ENCODE results near the gene MYH9.
"Not testable (repeated sequence)": the region's sequence is repeated elsewhere in the genome, so short reads cannot be mapped to it uniquely, and the experiment has no call there.

MYH9 gene

GRCh38 chr22:36387959-36388726 is at the start of gene MYH9:
MYH9 (minus strand) TSS chr22:36387967; CDS start chr22:36349236, 38,731 bp downstream.
- no peaks in the 10 kb centered on the region for H3K9me3 Mint-ChIP-seq
- peaks cover 39% of the 10 kb centered on the region for H3K36me3 Mint-ChIP-seq (ENCODE audit: insufficient read depth)
- ATAC-seq (replicated peaks; ENCODE audit: extremely low read depth, poor library complexity, severe bottlenecking), result peak; percentile 75
- H3K4me1 Mint-ChIP-seq, result peaks cover 44% of the 10 kb centered on the region
- H3K4me3 Mint-ChIP-seq, result peak within 1 kb of the TSS; percentile 96
- peak; percentile 95 to 98 for DNase-seq (ENCODE audit: low spot score in 2 of 2)
- H3K27ac Mint-ChIP-seq (ENCODE audit: low read depth), result peak within 1 kb of the TSS; percentile 92
- H3K27me3 Mint-ChIP-seq, result no peaks in the 10 kb centered on the region

DNA sequence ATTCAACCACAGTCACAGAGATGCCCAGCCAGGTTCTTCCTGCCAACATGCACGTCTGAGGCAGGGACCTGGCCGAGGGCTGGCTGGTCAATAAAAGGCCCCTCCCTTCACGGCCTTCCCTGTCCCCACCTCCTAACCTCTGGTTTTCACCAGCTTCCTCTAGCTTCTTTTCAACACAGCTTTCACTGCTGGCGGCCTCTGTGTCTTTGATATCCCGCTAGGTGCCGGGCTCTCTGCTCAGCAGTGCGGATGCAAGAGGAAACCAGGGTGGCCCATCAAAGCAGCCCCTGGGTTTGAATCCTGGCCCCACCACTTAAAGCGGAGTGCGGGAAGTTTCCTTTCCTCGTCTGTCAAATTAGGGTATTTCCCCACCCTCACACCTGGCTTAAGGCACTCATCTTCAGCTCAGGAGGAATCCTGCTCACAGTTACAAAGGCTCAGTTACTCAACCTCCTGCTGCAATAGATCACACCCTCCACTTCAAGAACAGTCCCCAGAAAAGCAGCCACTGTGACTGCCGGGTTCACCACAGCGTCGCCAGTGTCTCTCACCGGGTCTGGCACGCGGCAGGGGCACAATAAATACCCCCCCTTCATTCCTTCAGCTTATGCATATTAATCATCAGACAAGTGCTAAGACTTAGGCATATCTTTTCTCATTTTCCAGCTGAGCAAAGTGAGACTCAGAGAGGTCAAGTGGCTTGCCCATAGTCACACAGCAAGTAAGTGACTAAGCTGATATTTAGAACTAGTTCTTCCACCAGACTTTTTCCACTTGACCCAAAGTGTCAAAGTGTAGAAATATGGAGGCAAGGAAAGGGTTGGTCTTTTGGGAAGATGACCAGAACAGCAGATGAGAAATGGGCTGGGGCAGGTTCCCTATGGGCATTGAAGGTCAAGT is 48.0 kb upstream of the MYH9 start:
- no peaks in the 10 kb centered on the region for H3K27me3 Mint-ChIP-seq
- ATAC-seq (replicated peaks; ENCODE audit: extremely low read depth, poor library complexity, severe bottlenecking) (peak; percentile 96), DNase-seq (ENCODE audit: low spot score in 2 of 2) (peak; percentile 47 to 83)
- H3K4me3 Mint-ChIP-seq, result peak overlapping the region; percentile 66
- H3K36me3 Mint-ChIP-seq (ENCODE audit: insufficient read depth), result peaks cover 9% of the 10 kb centered on the region
- no peaks in the 10 kb centered on the region for H3K9me3 Mint-ChIP-seq
- H3K27ac Mint-ChIP-seq (ENCODE audit: low read depth), result peak overlapping the region; percentile 95
- peaks cover 12% of the 10 kb centered on the region for H3K4me1 Mint-ChIP-seq

GRCh38 chr22:36433318-36434231 is 45.8 kb upstream of the MYH9 start:
- no peaks in the 10 kb centered on the region for H3K27me3 Mint-ChIP-seq
- H3K4me3 Mint-ChIP-seq, result no peak overlapping the region
- no peak overlapping the region for H3K27ac Mint-ChIP-seq (ENCODE audit: low read depth)
- H3K36me3 Mint-ChIP-seq (ENCODE audit: insufficient read depth), result peaks cover 9% of the 10 kb centered on the region
- peaks cover 12% of the 10 kb centered on the region for H3K4me1 Mint-ChIP-seq
- ATAC-seq (replicated peaks; ENCODE audit: extremely low read depth, poor library complexity, severe bottlenecking) (no peak), DNase-seq (ENCODE audit: low spot score in 2 of 2) (no peak)
- no peaks in the 10 kb centered on the region for H3K9me3 Mint-ChIP-seq

GRCh38 chr22:36432592-36433317 is 45.0 kb upstream of the MYH9 start:
- DNase-seq (ENCODE audit: low spot score in 2 of 2) (no peak), ATAC-seq (replicated peaks; ENCODE audit: extremely low read depth, poor library complexity, severe bottlenecking) (no peak)
- Mint-ChIP-seq H3K36me3 (ENCODE audit: insufficient read depth) (peaks cover 9% of the 10 kb centered on the region), H3K27me3 (no peaks in the 10 kb centered on the region), H3K4me3 (no peak overlapping the region), H3K4me1 (peaks cover 12% of the 10 kb centered on the region), H3K27ac (ENCODE audit: low read depth) (no peak overlapping the region), H3K9me3 (no peaks in the 10 kb centered on the region)

GRCh38 chr22:36431977-36432376 is 44.2 kb upstream of the MYH9 start:
- ATAC-seq (replicated peaks; ENCODE audit: extremely low read depth, poor library complexity, severe bottlenecking) (no peak), DNase-seq (ENCODE audit: low spot score in 2 of 2) (no peak)
- Mint-ChIP-seq H3K36me3 (ENCODE audit: insufficient read depth) (peaks cover 9% of the 10 kb centered on the region), H3K9me3 (no peaks in the 10 kb centered on the region), H3K27me3 (no peaks in the 10 kb centered on the region), H3K4me3 (no peak overlapping the region), H3K27ac (ENCODE audit: low read depth) (no peak overlapping the region), H3K4me1 (peaks cover 12% of the 10 kb centered on the region)

DNA sequence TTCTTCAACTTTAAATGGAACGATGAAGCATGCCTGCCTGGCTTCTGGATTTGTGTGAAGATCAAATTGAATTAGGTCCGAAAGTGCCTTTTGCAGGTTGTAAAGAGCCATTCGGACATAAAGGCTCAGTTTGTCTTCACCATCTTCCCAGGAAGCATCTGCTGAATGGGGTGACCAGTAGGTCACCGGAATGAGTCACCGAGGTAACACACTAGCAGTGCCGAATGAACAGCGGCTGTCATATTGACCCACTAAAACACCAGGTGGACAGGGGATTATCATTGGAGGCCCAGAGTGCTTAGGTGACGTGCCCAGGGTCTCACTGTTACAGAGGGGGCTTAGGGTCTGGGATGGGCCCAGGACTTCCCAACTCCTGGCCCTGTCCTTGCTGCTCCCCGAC is 43.1 kb upstream of the MYH9 start:
- Mint-ChIP-seq H3K4me1 (peaks cover 7% of the 10 kb centered on the region), H3K27ac (ENCODE audit: low read depth) (no peak overlapping the region)
- no peak for DNase-seq (ENCODE audit: low spot score in 2 of 2)

GRCh38 chr22:36427952-36428351 is 40.2 kb upstream of the MYH9 start:
- not testable (repeated sequence) for DNase-seq (ENCODE audit: low spot score in 2 of 2); ATAC-seq (replicated peaks; ENCODE audit: extremely low read depth, poor library complexity, severe bottlenecking); H3K4me3 Mint-ChIP-seq; H3K36me3 Mint-ChIP-seq (ENCODE audit: insufficient read depth); H3K27me3 Mint-ChIP-seq; H3K9me3 Mint-ChIP-seq; H3K4me1 Mint-ChIP-seq; H3K27ac Mint-ChIP-seq (ENCODE audit: low read depth)

More for the DNA sequence above, 43.1 kb upstream of the MYH9 start:
- H3K4me3 Mint-ChIP-seq, result no peak overlapping the region
- ATAC-seq (replicated peaks; ENCODE audit: extremely low read depth, poor library complexity, severe bottlenecking), result no peak
- H3K36me3 Mint-ChIP-seq (ENCODE audit: insufficient read depth), result peaks cover 6% of the 10 kb centered on the region
- no peaks in the 10 kb centered on the region for H3K27me3 Mint-ChIP-seq
- H3K9me3 Mint-ChIP-seq, result no peaks in the 10 kb centered on the region

GRCh38 chr22:36425977-36426523 is 38.3 kb upstream of the MYH9 start:
- no peaks in the 10 kb centered on the region for H3K36me3 Mint-ChIP-seq (ENCODE audit: insufficient read depth)
- DNase-seq (ENCODE audit: low spot score in 2 of 2), result no peak
- peak overlapping the region; percentile 5 for H3K27ac Mint-ChIP-seq (ENCODE audit: low read depth)
- H3K9me3 Mint-ChIP-seq, result no peaks in the 10 kb centered on the region
- no peak for ATAC-seq (replicated peaks; ENCODE audit: extremely low read depth, poor library complexity, severe bottlenecking)
- H3K27me3 Mint-ChIP-seq, result no peaks in the 10 kb centered on the region
- H3K4me1 Mint-ChIP-seq, result peaks cover 5% of the 10 kb centered on the region
- no peak overlapping the region for H3K4me3 Mint-ChIP-seq

GRCh38 chr22:36424901-36425579 is 37.3 kb upstream of the MYH9 start:
- DNase-seq (ENCODE audit: low spot score in 2 of 2), result no peak
- Mint-ChIP-seq H3K4me3 (no peak overlapping the region), H3K4me1 (peaks cover 5% of the 10 kb centered on the region), H3K9me3 (no peaks in the 10 kb centered on the region), H3K27ac (ENCODE audit: low read depth) (peak overlapping the region; percentile 82), H3K36me3 (ENCODE audit: insufficient read depth) (no peaks in the 10 kb centered on the region), H3K27me3 (no peaks in the 10 kb centered on the region)
- no peak for ATAC-seq (replicated peaks; ENCODE audit: extremely low read depth, poor library complexity, severe bottlenecking)

DNA sequence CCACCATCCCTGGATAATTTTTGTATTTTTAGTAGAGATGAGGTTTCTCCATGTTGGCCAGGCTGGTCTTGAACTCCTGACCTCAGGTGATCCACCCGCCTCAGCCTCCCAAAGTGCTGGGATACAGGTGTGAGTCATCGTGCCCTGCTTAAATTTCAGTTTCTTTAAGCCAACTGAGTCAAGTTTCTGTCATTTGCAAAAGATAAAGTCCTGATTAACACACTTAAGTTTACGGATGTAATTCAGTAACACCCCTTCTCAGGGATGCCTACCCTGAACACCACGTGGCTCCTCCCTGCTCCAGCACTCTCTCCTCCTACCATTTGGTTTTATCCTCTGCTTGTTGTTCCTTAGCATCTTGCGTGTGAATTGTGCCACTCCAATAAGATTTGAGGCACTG is 36.7 kb upstream of the MYH9 start:
- H3K4me1 Mint-ChIP-seq; H3K36me3 Mint-ChIP-seq (ENCODE audit: insufficient read depth); DNase-seq (ENCODE audit: low spot score in 2 of 2); H3K4me3 Mint-ChIP-seq; H3K27me3 Mint-ChIP-seq; H3K27ac Mint-ChIP-seq (ENCODE audit: low read depth); ATAC-seq (replicated peaks; ENCODE audit: extremely low read depth, poor library complexity, severe bottlenecking); H3K9me3 Mint-ChIP-seq: not testable (repeated sequence)
